ACHN (cell line): ENCODE results near the gene ANKRD44.
"Not testable (repeated sequence)": the region's sequence is repeated elsewhere in the genome, so short reads cannot be mapped to it uniquely, and the experiment has no call there.

Source experiments
- DNase-seq: peaks from one replicate; pipeline ENCODE4 v3.0.0-alpha.2; 2015
- in situ Hi-C: cut with HindIII; loops from 2 replicates; pipeline ENCODE4 v1.10.0; 2017; ENCODE audit warnings: low sequenced_read_pairs, low pct_ligation_motif_present, low pct_unique_long_range_greater_than_20kb

Gene ANKRD44

GRCh38 chr2:197310271-197310985 lies at the start of gene ANKRD44:
Gene ANKRD44, minus strand, starts transcription at chr2:197310780. Its CDS starts 176 bp downstream, at chr2:197310604.
- peak; percentile 84 for DNase-seq
- in situ Hi-C loops: no loop called here

- in situ Hi-C loops: no loop called here
- no peak for DNase-seq
Observed at GRCh38 chr2:197359859-197360258, 49.3 kb upstream of the ANKRD44 start.

- DNase-seq: no peak
- in situ Hi-C loops: no loop called here
Observed at GRCh38 chr2:197358931-197359330, 48.4 kb upstream of the ANKRD44 start.

GRCh38 chr2:197357986-197358385 lies 47.4 kb upstream of the ANKRD44 start:
- DNase-seq: no peak
- in situ Hi-C loops: no loop called here

GRCh38 chr2:197356136-197356535 lies 45.6 kb upstream of the ANKRD44 start:
- in situ Hi-C loops: no loop called here
- no peak for DNase-seq

GRCh38 chr2:197354169-197354558 lies 43.6 kb upstream of the ANKRD44 start:
- no peak for DNase-seq
- in situ Hi-C loops: no loop called here

- in situ Hi-C loops: no loop called here
- no peak for DNase-seq
Observed at GRCh38 chr2:197353393-197354168, 43.0 kb upstream of the ANKRD44 start.

- no peak for DNase-seq
- in situ Hi-C loops: no loop called here
Observed at GRCh38 chr2:197349699-197350098, 39.1 kb upstream of the ANKRD44 start.

- in situ Hi-C loops: no loop called here
- DNase-seq: no peak
Observed at GRCh38 chr2:197348721-197349360, 38.3 kb upstream of the ANKRD44 start.

- no peak for DNase-seq
- in situ Hi-C loops: no loop called here
Observed at GRCh38 chr2:197345846-197346370, 35.3 kb upstream of the ANKRD44 start.

- in situ Hi-C loops, DNase-seq: not testable (repeated sequence)
Observed at GRCh38 chr2:197343968-197344367, 33.4 kb upstream of the ANKRD44 start.

GRCh38 chr2:197340591-197340990 lies 30.0 kb upstream of the ANKRD44 start:
- in situ Hi-C loops: no loop called here
- DNase-seq: no peak

GRCh38 chr2:197339496-197340220 lies 29.1 kb upstream of the ANKRD44 start:
- in situ Hi-C loops: no loop called here
- no peak for DNase-seq

GRCh38 chr2:197339016-197339415 lies 28.4 kb upstream of the ANKRD44 start:
- in situ Hi-C loops: no loop called here
- DNase-seq: no peak

- DNase-seq: no peak
- in situ Hi-C loops: no loop called here
Observed at GRCh38 chr2:197332641-197333040, 22.1 kb upstream of the ANKRD44 start.

- DNase-seq: no peak
- in situ Hi-C loops: no loop called here
Observed at GRCh38 chr2:197328461-197328860, 17.9 kb upstream of the ANKRD44 start.

GRCh38 chr2:197327472-197328098 lies 17.0 kb upstream of the ANKRD44 start:
- in situ Hi-C loops: no loop called here
- DNase-seq: no peak

GRCh38 chr2:197327073-197327471 lies 16.5 kb upstream of the ANKRD44 start:
- in situ Hi-C loops: no loop called here
- no peak for DNase-seq
